Panc1 (cell line): Measurements from ENCODE around the gene LRRC8B. TPM values are rescaled to one million over a fixed set of nuclear protein-coding genes. Genes with fewer than 3 reads are reported as not detected.
"Not testable (repeated sequence)": the region's sequence is repeated elsewhere in the genome, so short reads cannot be mapped to it uniquely, and the experiment has no call there.

Source experiments
- ATAC-seq: fragments of 200-7000 bp; cut with Tn5 transposase; 2 replicates; pipeline ENCODE4 v1.9.1; 2020; ENCODE audit warnings: mild to moderate bottlenecking, moderate library complexity
- BruUV-seq: library from RNA; stranded (reverse); fragments of 400-500 nt; replicated peaks from 2 replicates; lab custom pipeline; 2021; lab: Mats Ljungman, UMichigan
- CTCF ChIA-PET: fragments of 300-600 bp; sonication (Branson Sonifier 250); formaldehyde crosslinking; loops from one replicate; lab custom pipeline; 2022; ENCODE audit warnings: antibody characterized with exemption; lab: Charles Lee
- POLR2A ChIA-PET: fragments of 300-600 bp; sonication (Branson Sonifier 250); formaldehyde crosslinking; loops from one replicate; lab custom pipeline; 2022; ENCODE audit warnings: antibody characterized with exemption; lab: Charles Lee
- DNase-seq: peaks from one replicate; pipeline ENCODE4 v3.0.0-alpha.2; 2010; ENCODE audit warnings: low read depth, low spot score
- H3K27ac ChIP-seq: 2 replicates; pipeline ENCODE4 v1.5.1; 2011; ENCODE audit warnings: mild to moderate bottlenecking, low read length, inconsistent platforms
- H3K27me3 ChIP-seq: fragments of 200-500 bp; sonication (Bioruptor generic); 2 replicates; pipeline ENCODE4 v1.6.0; 2014; ENCODE audit warnings: low read length, inconsistent platforms; ENCODE audit not compliant: control insufficient read depth, insufficient read depth
- H3K36me3 ChIP-seq: fragments of 200-500 bp; sonication (Bioruptor generic); 2 replicates; pipeline ENCODE4 v1.5.1; 2014; ENCODE audit warnings: inconsistent platforms, mild to moderate bottlenecking, low read length, moderate library complexity; ENCODE audit not compliant: control insufficient read depth, insufficient read depth
- H3K4me1 ChIP-seq: 2 replicates; pipeline ENCODE4 v1.5.1; 2011; ENCODE audit warnings: inconsistent platforms, mild to moderate bottlenecking, low read length, moderate library complexity; ENCODE audit not compliant: control insufficient read depth, insufficient read depth
- H3K4me3 ChIP-seq, 2 experiments: 2 replicates each; pipeline ENCODE4 v1.5.1; 2011 to 2012; ENCODE audit warnings: low read depth in 2 of 2, low read length in 2 of 2, mild to moderate bottlenecking in 2 of 2, inconsistent platforms in 1 of 2, moderate library complexity in 1 of 2
- H3K9me3 ChIP-seq: fragments of 200-500 bp; sonication (Bioruptor generic); 2 replicates; pipeline ENCODE4 v1.5.1; 2014; ENCODE audit warnings: low read depth, mild to moderate bottlenecking, inconsistent platforms, low read length, moderate library complexity; ENCODE audit not compliant: control insufficient read depth, insufficient read depth
- POLR2AphosphoS5 ChIP-seq: IDR thresholded peaks from 2 replicates; pipeline ENCODE4 v1.6.1; 2012; ENCODE audit warnings: mild to moderate bottlenecking, low read depth, low read length, moderate library complexity
- SIN3A ChIP-seq: IDR thresholded peaks from 2 replicates; pipeline ENCODE4 v1.6.1; 2012; ENCODE audit warnings: low read depth, mild to moderate bottlenecking, low read length, moderate library complexity, borderline replicate concordance; ENCODE audit not compliant: insufficient read depth
- TCF7L2 ChIP-seq: IDR thresholded peaks from 2 replicates; pipeline ENCODE4 v1.6.1; 2011; ENCODE audit warnings: mild to moderate bottlenecking, low read depth, low read length, inconsistent platforms
- in situ Hi-C: cut with HindIII; loops from 2 replicates; pipeline ENCODE4 v1.10.0; 2016; ENCODE audit warnings: low sequenced_read_pairs, low pct_unique_long_range_greater_than_20kb
- intact Hi-C: fragments of 100-400 bp; cut with micrococcal nuclease; formaldehyde crosslinking; loops from one replicate; pipeline ENCODE4 v1.10.0; 2022; ENCODE audit not compliant: unreplicated experiment
- total RNA-seq: library from RNA; stranded (reverse); gene quantifications from one replicate; pipeline ENCODE4 v1.2.1, GENCODE V29; 2021; ENCODE audit not compliant: unreplicated experiment
- TF ChIP-seq, protein P1 (sequence below): fragments of 450-650 bp; IDR thresholded peaks from 2 replicates; pipeline ENCODE4 v1.5.1; 2017; ENCODE audit warnings: mild to moderate bottlenecking
- TF ChIP-seq, protein P2 (sequence below), 2 experiments: IDR thresholded peaks; 2 replicates each; pipeline ENCODE4 v1.6.1; 2011 to 2012; ENCODE audit warnings: low read depth in 2 of 2, control low read depth in 1 of 2, low read length in 1 of 2, mild to moderate bottlenecking in 1 of 2, moderate library complexity in 1 of 2; ENCODE audit not compliant: insufficient read depth in 1 of 2

The LRRC8B gene
- total RNA-seq, 1 experiment from 2014 or later, result 27.3 TPM

GRCh38 chr1:89519779-89520358 is 4.8 kb upstream of the LRRC8B start:
- no peak overlapping the region for H3K4me3 ChIP-seq
- DNase-seq (peak; percentile 15), ATAC-seq (no peak)
- H3K27me3 ChIP-seq, result no peaks in the 10 kb centered on the region
- peaks cover 8% of the 10 kb centered on the region for H3K4me1 ChIP-seq
- H3K9me3 ChIP-seq, result peaks cover 4% of the 10 kb centered on the region; the same call in 1 of the 2 replicates
- intact Hi-C loops (loop anchor here (2.0 kb wide), 1 partner anchor 79 kb away; no protein-coding TSS in a partner anchor), in situ Hi-C loops (no loop called here)
- no peak for TF ChIP-seq SIN3A
- TF ChIP-seq, protein P1, sequence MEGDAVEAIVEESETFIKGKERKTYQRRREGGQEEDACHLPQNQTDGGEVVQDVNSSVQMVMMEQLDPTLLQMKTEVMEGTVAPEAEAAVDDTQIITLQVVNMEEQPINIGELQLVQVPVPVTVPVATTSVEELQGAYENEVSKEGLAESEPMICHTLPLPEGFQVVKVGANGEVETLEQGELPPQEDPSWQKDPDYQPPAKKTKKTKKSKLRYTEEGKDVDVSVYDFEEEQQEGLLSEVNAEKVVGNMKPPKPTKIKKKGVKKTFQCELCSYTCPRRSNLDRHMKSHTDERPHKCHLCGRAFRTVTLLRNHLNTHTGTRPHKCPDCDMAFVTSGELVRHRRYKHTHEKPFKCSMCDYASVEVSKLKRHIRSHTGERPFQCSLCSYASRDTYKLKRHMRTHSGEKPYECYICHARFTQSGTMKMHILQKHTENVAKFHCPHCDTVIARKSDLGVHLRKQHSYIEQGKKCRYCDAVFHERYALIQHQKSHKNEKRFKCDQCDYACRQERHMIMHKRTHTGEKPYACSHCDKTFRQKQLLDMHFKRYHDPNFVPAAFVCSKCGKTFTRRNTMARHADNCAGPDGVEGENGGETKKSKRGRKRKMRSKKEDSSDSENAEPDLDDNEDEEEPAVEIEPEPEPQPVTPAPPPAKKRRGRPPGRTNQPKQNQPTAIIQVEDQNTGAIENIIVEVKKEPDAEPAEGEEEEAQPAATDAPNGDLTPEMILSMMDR, result peak; percentile 77; the same call in 1 of the 2 replicates
- ChIA-PET CTCF (interaction anchor here (0.7 kb wide), 2 partner anchors 111 to 116 kb away, joined by 3 to 4 read pairs; no protein-coding TSS in a partner anchor), POLR2A (interaction anchor here (0.7 kb wide), 1 partner anchor 717 kb away, joined by 6 read pairs; no protein-coding TSS in a partner anchor)
- no peak overlapping the region for H3K27ac ChIP-seq
- no peaks in the 10 kb centered on the region for H3K36me3 ChIP-seq
- BruUV-seq, result no TSS peak

- H3K27me3 ChIP-seq, ATAC-seq, POLR2A ChIA-PET, BruUV-seq, H3K9me3 ChIP-seq, CTCF ChIA-PET, in situ Hi-C loops, DNase-seq, H3K4me3 ChIP-seq, H3K27ac ChIP-seq, H3K36me3 ChIP-seq: not testable (repeated sequence)
- intact Hi-C loops, result loop anchor here (2.0 kb wide), 1 partner anchor 77 kb away; no protein-coding TSS in a partner anchor
- peaks cover 21% of the 10 kb centered on the region for H3K4me1 ChIP-seq
Observed at GRCh38 chr1:89521977-89522376, 2.7 kb upstream of the LRRC8B start.

DNA sequence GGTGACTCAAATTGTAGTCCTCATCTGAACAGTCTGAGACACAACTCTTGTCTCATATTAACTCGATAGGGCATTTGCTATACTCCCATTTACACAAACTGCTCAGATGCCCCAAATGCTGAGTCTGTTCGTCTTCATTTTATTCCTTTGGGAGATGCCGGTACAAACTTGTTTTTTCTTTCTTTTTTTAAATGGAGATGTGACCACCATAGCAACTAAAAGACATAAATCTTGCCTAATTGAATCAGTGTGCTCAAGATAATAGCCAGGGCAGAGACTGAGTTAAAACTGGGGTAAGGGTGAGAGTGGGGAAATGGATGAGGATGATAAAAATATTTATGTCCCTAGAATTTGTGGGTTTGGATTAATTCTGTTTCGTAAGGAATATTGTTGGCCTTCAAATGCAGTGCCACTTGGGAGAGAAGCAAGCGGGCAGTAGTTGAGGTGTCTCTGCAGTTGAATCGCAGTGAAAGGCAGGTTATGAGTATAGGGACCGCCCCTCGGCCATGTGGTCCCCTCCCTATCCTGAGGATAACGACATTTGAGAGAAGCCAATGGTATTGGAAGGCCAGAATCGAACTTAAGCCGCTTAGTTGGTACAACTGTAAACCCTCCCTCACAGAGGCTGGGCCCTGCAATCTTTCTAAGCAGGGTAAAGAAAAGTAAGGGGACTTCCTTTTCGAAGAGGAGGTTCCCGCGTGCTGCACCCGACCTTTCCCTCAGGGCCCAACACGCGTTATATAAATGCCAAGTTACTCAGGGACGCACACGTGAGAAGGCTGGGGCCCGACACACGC is 859 bp upstream of the LRRC8B start:
- peak overlapping the region; percentile 96 for H3K27ac ChIP-seq
- no peak for TF ChIP-seq SIN3A
- TF ChIP-seq, protein P1, result no peak
- TF ChIP-seq, protein P2, sequence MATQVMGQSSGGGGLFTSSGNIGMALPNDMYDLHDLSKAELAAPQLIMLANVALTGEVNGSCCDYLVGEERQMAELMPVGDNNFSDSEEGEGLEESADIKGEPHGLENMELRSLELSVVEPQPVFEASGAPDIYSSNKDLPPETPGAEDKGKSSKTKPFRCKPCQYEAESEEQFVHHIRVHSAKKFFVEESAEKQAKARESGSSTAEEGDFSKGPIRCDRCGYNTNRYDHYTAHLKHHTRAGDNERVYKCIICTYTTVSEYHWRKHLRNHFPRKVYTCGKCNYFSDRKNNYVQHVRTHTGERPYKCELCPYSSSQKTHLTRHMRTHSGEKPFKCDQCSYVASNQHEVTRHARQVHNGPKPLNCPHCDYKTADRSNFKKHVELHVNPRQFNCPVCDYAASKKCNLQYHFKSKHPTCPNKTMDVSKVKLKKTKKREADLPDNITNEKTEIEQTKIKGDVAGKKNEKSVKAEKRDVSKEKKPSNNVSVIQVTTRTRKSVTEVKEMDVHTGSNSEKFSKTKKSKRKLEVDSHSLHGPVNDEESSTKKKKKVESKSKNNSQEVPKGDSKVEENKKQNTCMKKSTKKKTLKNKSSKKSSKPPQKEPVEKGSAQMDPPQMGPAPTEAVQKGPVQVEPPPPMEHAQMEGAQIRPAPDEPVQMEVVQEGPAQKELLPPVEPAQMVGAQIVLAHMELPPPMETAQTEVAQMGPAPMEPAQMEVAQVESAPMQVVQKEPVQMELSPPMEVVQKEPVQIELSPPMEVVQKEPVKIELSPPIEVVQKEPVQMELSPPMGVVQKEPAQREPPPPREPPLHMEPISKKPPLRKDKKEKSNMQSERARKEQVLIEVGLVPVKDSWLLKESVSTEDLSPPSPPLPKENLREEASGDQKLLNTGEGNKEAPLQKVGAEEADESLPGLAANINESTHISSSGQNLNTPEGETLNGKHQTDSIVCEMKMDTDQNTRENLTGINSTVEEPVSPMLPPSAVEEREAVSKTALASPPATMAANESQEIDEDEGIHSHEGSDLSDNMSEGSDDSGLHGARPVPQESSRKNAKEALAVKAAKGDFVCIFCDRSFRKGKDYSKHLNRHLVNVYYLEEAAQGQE (IDR thresholded peaks at IDR 0.05; ENCODE audit: insufficient read depth in 1 of 2, low read depth in 2 of 2, low read length in 1 of 2), result no peak
- no peak for TF ChIP-seq POLR2AphosphoS5
- no peak for TF ChIP-seq TCF7L2
- no peaks in the 10 kb centered on the region for H3K9me3 ChIP-seq
- peak overlapping the region; percentile 88 to 96 for H3K4me3 ChIP-seq
- intact Hi-C loops, result no loop called here
- DNase-seq (no peak), ATAC-seq (peak; percentile 76)
- in situ Hi-C loops, result no loop called here
- ChIA-PET CTCF (no interaction called here), POLR2A (interaction anchor here (0.6 kb wide), 1 partner anchor 112 kb away, joined by 3 read pairs; no protein-coding TSS in a partner anchor)
- peaks cover 26% of the 10 kb centered on the region for H3K4me1 ChIP-seq
- no peaks in the 10 kb centered on the region for H3K36me3 ChIP-seq
- BruUV-seq, result no TSS peak
- H3K27me3 ChIP-seq, result no peaks in the 10 kb centered on the region
